Bone marrow (tissue), 2 donors: Measurements from ENCODE around the gene ACTN4.

Experiments used
- DNase-seq, 2 donors: peaks; one replicate each; lab custom pipeline; 2025; lab: John Stamatoyannopoulos, UW

ACTN4 gene

GRCh38 chr19:38661136-38661535 is 13.7 kb downstream of the ACTN4 start:
- no peak for DNase-seq

- DNase-seq = no peak
Measured at GRCh38 chr19:38661996-38662395, 14.5 kb downstream of the ACTN4 start.

GRCh38 chr19:38662537-38663155 is 15.2 kb downstream of the ACTN4 start:
- DNase-seq = no peak

GRCh38 chr19:38663156-38663651 is 15.8 kb downstream of the ACTN4 start:
- DNase-seq = no peak

GRCh38 chr19:38663957-38664502 is 16.6 kb downstream of the ACTN4 start:
- DNase-seq = no peak

- no peak for DNase-seq
Measured at GRCh38 chr19:38664503-38665211, 17.2 kb downstream of the ACTN4 start.

GRCh38 chr19:38665219-38665931 is 17.9 kb downstream of the ACTN4 start:
- DNase-seq = no peak

- no peak for DNase-seq
Measured at GRCh38 chr19:38665950-38666662, 18.7 kb downstream of the ACTN4 start.

GRCh38 chr19:38666663-38667511 is 19.4 kb downstream of the ACTN4 start:
- peak in 1 of 2 donors; percentile 38 for DNase-seq

- no peak for DNase-seq
Measured at GRCh38 chr19:38667661-38668171, 20.3 kb downstream of the ACTN4 start.

- DNase-seq = peak in 1 of 2 donors; percentile 41
Measured at GRCh38 chr19:38669552-38669951, 22.1 kb downstream of the ACTN4 start.

GRCh38 chr19:38670921-38671398 is 23.5 kb downstream of the ACTN4 start:
- DNase-seq = no peak

- no peak for DNase-seq
Measured at GRCh38 chr19:38671654-38672053, 24.2 kb downstream of the ACTN4 start.

- DNase-seq = no peak
Measured at GRCh38 chr19:38673030-38673429, 25.6 kb downstream of the ACTN4 start.

GRCh38 chr19:38674388-38675171 is 27.1 kb downstream of the ACTN4 start:
- no peak for DNase-seq

- no peak for DNase-seq
Measured at GRCh38 chr19:38675611-38676010, 28.2 kb downstream of the ACTN4 start.

GRCh38 chr19:38676023-38676877 is 28.8 kb downstream of the ACTN4 start:
- no peak for DNase-seq

GRCh38 chr19:38676878-38677646 is 29.6 kb downstream of the ACTN4 start:
- no peak for DNase-seq
